ACC112 (cell line): ENCODE measurements around the gene RPS21.

Source experiments
- H2AFZ ChIP-seq: fragments of 200-600 bp; sonication (generic); one replicate; pipeline ENCODE4 v1.6.0; 2017; ENCODE audit warnings: antibody characterized with exemption, low read length; ENCODE audit not compliant: unreplicated experiment
- H3K27ac ChIP-seq: fragments of 200-600 bp; sonication (generic); 2 replicates; pipeline ENCODE4 v1.5.1; 2014; ENCODE audit warnings: low read depth, mild to moderate bottlenecking, antibody characterized with exemption, low read length, moderate library complexity
- H3K27me3 ChIP-seq: fragments of 200-600 bp; sonication (generic); 2 replicates; pipeline ENCODE4 v1.6.1; 2014; ENCODE audit warnings: mild to moderate bottlenecking, antibody characterized with exemption, low read length, moderate library complexity, mixed read lengths; ENCODE audit not compliant: insufficient read depth
- H3K36me3 ChIP-seq: fragments of 200-600 bp; sonication (generic); 2 replicates; pipeline ENCODE4 v1.6.1; 2016; ENCODE audit warnings: mild to moderate bottlenecking, antibody characterized with exemption, low read length, moderate library complexity, mixed read lengths; ENCODE audit not compliant: insufficient read depth
- H3K4me1 ChIP-seq: fragments of 200-600 bp; sonication (generic); one replicate; pipeline ENCODE4 v1.6.1; 2016; ENCODE audit warnings: low read length, mixed read lengths; ENCODE audit not compliant: insufficient read depth, unreplicated experiment, control insufficient read depth
- H3K4me3 ChIP-seq: fragments of 200-600 bp; sonication (generic); 2 replicates; pipeline ENCODE4 v1.5.1; 2014; ENCODE audit warnings: mild to moderate bottlenecking, low read depth, low read length
- H3K79me2 ChIP-seq: fragments of 200-600 bp; sonication (generic); one replicate; pipeline ENCODE4 v1.6.0; 2016; ENCODE audit warnings: low read length; ENCODE audit not compliant: control insufficient read depth, unreplicated experiment, insufficient read depth

The RPS21 gene

GRCh38 chr20:62409086-62409853 is 22.4 kb downstream of the RPS21 start:
- Histone ChIP-seq H3K27me3 (no peaks in the 10 kb centered on the region), H3K4me3 (no peak overlapping the region), H3K79me2 (peaks cover 8% of the 10 kb centered on the region), H2AFZ (no peak overlapping the region), H3K4me1 (peaks cover 15% of the 10 kb centered on the region), H3K36me3 (no peaks in the 10 kb centered on the region), H3K27ac (no peak overlapping the region)

DNA sequence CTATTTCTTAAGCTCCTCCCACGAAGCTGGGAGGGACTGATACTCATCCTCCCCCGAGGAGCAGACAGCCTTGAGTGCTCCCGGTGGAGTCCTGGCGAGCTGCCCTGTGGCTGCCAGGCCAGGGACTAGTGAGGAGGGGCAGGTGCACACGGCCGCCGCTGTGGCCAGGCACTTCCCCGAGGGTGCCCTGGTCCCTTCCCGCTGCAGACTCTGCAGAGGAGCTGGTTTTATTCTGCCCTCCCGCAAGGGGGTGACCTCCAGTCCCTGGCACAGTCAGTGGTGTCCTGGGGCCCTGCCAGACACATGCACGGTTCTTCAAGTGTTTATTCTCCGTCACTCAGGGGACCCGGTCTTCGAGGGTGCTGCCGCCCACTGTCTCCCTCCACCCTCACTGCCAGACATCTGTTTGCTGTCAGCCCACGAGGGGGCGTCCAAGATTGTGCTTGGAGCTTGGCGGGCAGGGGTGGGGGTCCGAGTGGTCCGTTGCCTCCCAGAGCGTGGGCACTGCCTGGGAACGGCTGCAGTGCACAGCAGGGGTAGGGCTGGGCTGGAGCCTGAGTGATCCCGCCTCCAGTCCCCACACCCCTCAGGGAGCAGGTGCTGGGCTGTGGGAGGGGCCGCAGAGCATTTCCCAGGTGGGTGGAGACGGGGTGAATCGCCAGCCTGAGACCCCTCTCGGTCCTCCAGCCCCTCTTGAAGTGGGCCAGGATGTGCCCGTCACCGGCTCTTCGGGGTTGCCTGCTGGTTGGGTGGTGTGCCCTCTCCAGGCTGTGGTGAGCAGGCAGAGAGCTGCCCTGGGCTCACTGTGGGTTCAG is 23.2 kb downstream of the RPS21 start:
- peaks cover 15% of the 10 kb centered on the region for H3K4me1 ChIP-seq
- H3K36me3 ChIP-seq: no peaks in the 10 kb centered on the region
- H3K79me2 ChIP-seq: peaks cover 8% of the 10 kb centered on the region
- H3K4me3 ChIP-seq: no peak overlapping the region
- H3K27ac ChIP-seq: no peak overlapping the region
- no peak overlapping the region for H2AFZ ChIP-seq
- no peaks in the 10 kb centered on the region for H3K27me3 ChIP-seq

DNA sequence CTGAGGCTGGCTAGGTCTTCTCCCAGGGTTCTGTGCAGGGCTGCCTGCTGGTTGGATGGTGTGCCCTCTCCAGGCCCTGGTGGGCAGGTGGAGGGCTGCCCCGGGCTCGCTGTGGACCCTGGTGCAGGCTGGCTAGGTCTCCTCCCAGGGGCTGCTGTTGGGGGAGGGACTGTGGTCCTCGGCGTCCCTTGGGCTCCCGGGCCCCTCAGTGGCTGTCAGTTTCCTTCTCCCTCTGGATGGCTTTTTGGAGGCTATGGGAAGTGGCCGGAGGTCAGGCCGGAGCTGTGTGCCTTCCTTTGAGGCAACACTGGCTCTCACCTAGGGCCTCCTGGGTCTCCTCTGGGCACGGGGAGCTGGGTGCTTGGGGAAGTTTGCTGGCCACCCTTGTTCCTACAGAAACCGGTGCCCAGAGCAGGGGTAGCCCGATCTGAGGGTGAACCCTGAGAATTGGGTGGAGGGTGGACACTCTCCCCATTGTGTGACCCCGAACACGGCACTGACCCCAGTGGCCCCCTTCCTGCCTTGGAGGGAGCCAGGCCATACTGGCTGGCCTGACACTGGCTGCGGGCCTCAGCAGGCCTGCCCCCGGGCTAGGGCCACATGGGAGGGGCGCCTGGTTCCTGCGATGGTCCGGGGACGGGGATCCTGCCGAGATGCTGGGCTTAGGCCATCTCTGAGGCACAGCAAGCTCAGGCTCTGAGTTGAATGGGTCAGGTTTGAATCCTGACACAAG is 24.0 kb downstream of the RPS21 start:
- no peaks in the 10 kb centered on the region for H3K36me3 ChIP-seq
- H2AFZ ChIP-seq: no peak overlapping the region
- no peak overlapping the region for H3K27ac ChIP-seq

DNA sequence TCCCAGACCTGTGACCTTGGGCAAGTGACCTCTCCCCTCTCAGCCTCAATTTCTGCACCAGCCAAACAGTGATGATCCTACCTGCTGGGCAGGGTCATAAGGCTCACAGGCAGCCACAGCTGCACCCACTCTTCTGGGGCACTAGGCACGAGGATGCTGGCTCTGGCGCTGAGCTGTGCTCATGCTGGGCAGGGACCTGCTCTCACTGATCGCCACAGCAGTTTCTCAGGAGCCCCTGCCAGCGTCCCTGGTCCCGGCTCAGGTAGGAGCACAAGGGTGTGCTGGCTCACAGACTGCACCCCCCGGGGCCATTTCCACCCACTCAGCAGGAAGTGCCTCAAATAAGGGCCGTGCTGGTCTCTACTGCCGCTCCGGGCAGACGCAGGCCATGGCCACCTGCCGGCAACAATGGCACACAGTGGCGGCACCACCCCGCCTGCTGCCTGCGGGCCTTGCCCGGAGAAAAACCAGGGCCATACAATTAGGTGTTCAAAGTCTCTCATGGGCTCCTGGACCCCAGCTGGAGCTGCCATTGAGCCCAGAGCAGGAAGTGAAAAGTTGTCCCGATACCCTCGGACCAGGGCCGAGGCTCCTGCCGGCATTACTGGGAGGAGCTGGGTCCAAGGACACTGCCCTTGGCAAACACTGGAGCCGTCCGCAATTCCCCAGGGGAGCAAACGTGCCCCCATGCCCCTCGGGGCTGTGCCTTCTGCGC is 24.7 kb downstream of the RPS21 start:
- Histone ChIP-seq H3K27ac (no peak overlapping the region), H3K79me2 (peaks cover 2% of the 10 kb centered on the region), H3K36me3 (no peaks in the 10 kb centered on the region), H2AFZ (no peak overlapping the region), H3K4me1 (peaks cover 5% of the 10 kb centered on the region), H3K27me3 (no peaks in the 10 kb centered on the region), H3K4me3 (no peak overlapping the region)

More for the DNA sequence above, 24.0 kb downstream of the RPS21 start:
- peaks cover 11% of the 10 kb centered on the region for H3K4me1 ChIP-seq
- H3K79me2 ChIP-seq: peaks cover 8% of the 10 kb centered on the region
- no peaks in the 10 kb centered on the region for H3K27me3 ChIP-seq
- H3K4me3 ChIP-seq: no peak overlapping the region

DNA sequence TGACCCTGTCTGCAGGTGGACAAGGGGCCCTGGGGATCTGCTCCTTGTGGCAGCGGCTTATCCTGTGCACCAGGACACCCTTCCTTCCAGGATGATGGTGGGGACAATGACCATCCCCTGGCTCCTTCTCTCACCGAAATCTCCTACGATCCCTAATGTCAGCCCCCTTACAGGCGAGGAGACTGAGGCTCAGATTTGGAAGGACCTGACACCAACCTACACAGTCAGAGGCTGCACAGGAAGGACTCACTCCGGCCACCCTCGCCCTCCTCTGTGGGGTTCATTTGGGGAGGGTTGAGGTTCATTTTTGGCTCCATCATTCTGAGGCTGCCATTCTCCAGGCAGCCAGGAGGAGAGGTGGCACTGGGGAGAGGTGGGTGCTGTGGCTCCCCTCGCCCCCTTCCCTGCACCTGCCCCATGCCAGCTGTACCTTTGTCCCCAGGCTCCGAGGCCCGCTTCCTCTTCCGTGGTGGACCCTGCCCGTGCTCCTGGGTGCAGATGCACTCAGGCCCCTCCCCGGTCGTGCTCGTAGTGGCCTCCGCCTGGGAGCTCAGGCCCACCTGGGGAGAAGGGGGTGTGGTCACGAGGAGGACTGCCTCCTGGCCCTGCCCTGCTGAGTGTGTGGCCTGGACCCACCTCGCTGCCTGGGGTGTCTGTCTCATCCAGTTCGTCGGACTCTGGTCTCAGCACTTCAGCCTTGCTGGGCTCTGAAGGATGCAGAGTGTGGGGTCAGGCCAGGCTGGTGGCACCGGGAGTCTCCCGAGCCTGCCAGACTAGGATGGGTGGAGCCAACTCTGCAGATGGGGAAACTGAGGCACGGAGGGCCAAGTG is 25.5 kb downstream of the RPS21 start:
- Histone ChIP-seq H2AFZ (no peak overlapping the region), H3K4me1 (peaks cover 5% of the 10 kb centered on the region), H3K27ac (no peak overlapping the region), H3K79me2 (no peaks in the 10 kb centered on the region), H3K27me3 (no peaks in the 10 kb centered on the region), H3K36me3 (no peaks in the 10 kb centered on the region), H3K4me3 (no peak overlapping the region)

GRCh38 chr20:62413025-62413570 is 26.2 kb downstream of the RPS21 start:
- Histone ChIP-seq H2AFZ (no peak overlapping the region), H3K36me3 (no peaks in the 10 kb centered on the region), H3K4me3 (no peak overlapping the region), H3K27me3 (no peaks in the 10 kb centered on the region), H3K4me1 (no peaks in the 10 kb centered on the region), H3K27ac (no peak overlapping the region), H3K79me2 (no peaks in the 10 kb centered on the region)

DNA sequence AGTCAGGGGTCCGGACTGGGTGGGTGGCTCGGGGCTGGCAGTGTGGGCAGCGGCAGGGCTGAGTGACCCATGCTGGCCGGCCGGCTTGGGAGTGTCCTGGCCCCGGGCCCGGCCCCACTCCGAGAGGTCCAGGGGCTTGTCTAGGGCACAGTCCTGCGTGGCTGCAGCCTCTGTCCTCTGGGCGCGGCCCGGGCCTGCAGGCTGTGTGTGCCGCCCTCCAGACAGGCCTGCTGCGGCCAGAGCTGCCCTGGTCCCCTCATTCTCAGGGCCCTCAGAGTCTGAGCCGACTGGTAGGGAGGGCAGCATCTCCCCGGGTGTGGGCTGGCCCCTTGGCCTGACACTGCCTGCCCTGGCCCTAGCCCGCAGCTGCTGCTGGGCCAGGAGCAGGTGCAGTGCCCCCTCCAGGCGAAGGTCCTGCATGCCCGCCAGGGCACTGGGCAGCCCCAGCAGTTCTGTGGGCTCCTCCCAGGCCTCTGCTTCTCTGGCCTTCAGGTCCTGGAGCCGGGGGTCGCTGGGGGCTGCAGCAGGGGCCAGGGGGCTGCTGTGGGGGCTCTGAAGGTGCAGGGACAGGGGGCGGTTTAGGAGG is 27.1 kb downstream of the RPS21 start:
- no peak overlapping the region for H3K27ac ChIP-seq
- no peak overlapping the region for H2AFZ ChIP-seq
- no peaks in the 10 kb centered on the region for H3K79me2 ChIP-seq
- no peak overlapping the region for H3K4me3 ChIP-seq
- no peaks in the 10 kb centered on the region for H3K36me3 ChIP-seq
- H3K4me1 ChIP-seq: no peaks in the 10 kb centered on the region
- H3K27me3 ChIP-seq: no peaks in the 10 kb centered on the region

DNA sequence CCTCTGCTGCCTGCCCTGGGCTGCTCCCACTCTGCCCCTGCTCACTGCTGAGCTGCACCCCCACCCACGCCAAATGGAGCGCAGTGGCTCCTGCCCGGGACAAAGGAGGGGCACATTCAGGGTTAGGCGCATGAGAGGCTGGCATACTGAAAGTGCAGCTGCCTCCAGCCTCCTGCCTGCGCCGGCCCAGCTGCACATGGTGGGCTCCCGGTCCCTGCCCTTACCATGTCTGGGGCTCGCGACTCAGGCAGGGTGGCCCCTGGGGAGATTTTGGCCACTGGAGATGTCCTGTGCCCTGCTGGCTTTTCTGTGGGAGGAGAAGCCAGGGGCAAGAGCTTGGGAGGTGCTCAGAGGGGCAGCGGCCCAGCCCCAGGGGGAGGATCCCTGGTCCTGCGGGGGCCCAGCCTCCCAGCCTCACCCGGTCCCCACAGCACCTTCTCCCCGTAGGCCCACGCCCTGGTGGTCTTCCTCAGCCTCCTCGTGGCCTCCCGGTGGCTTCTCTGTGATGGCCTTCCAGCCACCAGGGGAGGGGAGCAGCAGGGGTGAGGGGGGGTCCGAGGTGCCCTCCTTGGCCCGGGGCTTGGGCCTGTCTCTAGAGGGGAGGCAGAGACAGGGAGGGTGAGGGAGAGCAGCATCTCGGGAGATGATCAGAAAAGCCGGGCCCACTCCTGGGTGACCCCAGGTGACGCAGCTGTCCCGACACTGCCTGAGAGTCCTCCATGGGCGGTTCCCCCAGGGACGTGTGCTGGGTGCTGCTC is 28.6 kb downstream of the RPS21 start:
- no peak overlapping the region for H3K27ac ChIP-seq
- H2AFZ ChIP-seq: no peak overlapping the region
- H3K4me3 ChIP-seq: no peak overlapping the region

More for the DNA sequence above, 28.6 kb downstream of the RPS21 start:
- H3K4me1 ChIP-seq: no peaks in the 10 kb centered on the region
- no peaks in the 10 kb centered on the region for H3K27me3 ChIP-seq
- no peaks in the 10 kb centered on the region for H3K36me3 ChIP-seq
- H3K79me2 ChIP-seq: no peaks in the 10 kb centered on the region
